Right kidney (tissue), 1 donor: ENCODE measurements around the gene MRPL20.
"Not testable (repeated sequence)": the region's sequence is repeated elsewhere in the genome, so short reads cannot be mapped to it uniquely, and the experiment has no call there.

Experiments
- DNase-seq: peaks from one replicate; pipeline ENCODE4 v3.0.0-alpha.2; 2016

Gene MRPL20

GRCh38 chr1:1427106-1427819 lies 20.2 kb upstream of the MRPL20 start:
- DNase-seq = no peak

GRCh38 chr1:1426496-1427105 lies 19.5 kb upstream of the MRPL20 start:
- no peak for DNase-seq

GRCh38 chr1:1425753-1426495 lies 18.8 kb upstream of the MRPL20 start:
- peak; percentile 50 for DNase-seq

GRCh38 chr1:1425426-1425752 lies 18.3 kb upstream of the MRPL20 start:
- no peak for DNase-seq

- no peak for DNase-seq
Measured at GRCh38 chr1:1424707-1425106, 17.6 kb upstream of the MRPL20 start.

GRCh38 chr1:1423245-1423597 lies 16.1 kb upstream of the MRPL20 start:
- no peak for DNase-seq

- no peak for DNase-seq
Measured at GRCh38 chr1:1422465-1423244, 15.6 kb upstream of the MRPL20 start.

GRCh38 chr1:1421907-1422464 lies 14.9 kb upstream of the MRPL20 start:
- no peak for DNase-seq

- no peak for DNase-seq
Measured at GRCh38 chr1:1421147-1421906, 14.2 kb upstream of the MRPL20 start, which contains the start of gene ANKRD65. TSS of gene ANKRD65 (minus strand) at chr1:1421276. CDS start at chr1:1421005, 271 bp downstream.

GRCh38 chr1:1420654-1421141 lies 13.6 kb upstream of the MRPL20 start:
- no peak for DNase-seq

- DNase-seq = peak; percentile 68
Measured at GRCh38 chr1:1419813-1420653, 12.9 kb upstream of the MRPL20 start.

GRCh38 chr1:1419363-1419812 lies 12.3 kb upstream of the MRPL20 start:
- no peak for DNase-seq

- DNase-seq = no peak
Measured at GRCh38 chr1:1418464-1419362, 11.6 kb upstream of the MRPL20 start.

- DNase-seq = not testable (repeated sequence)
Measured at GRCh38 chr1:1417825-1418463, 10.9 kb upstream of the MRPL20 start.

GRCh38 chr1:1417396-1417795 lies 10.3 kb upstream of the MRPL20 start:
- not testable (repeated sequence) for DNase-seq

- no peak for DNase-seq
Measured at GRCh38 chr1:1415751-1416150, 8.7 kb upstream of the MRPL20 start.

- not testable (repeated sequence) for DNase-seq
Measured at GRCh38 chr1:1412311-1412902, 5.3 kb upstream of the MRPL20 start.

- no peak for DNase-seq
Measured at GRCh38 chr1:1411626-1412025, 4.5 kb upstream of the MRPL20 start.
